Peyer's patch (tissue), 4 donors: ENCODE measurements around the gene SLC7A9. TPM values are rescaled to one million over a fixed set of nuclear protein-coding genes. Genes with fewer than 3 reads are reported as not detected.

ENCODE experiments used
- DNase-seq, 3 donors: peaks; one replicate each; pipeline ENCODE4 v3.0.0-alpha.2; 2017 to 2019
- H3K27ac ChIP-seq, 4 donors: fragments of 200-600 bp; sonication (generic); one replicate each; pipeline ENCODE4 v1.5.1; 2016 to 2019
- H3K27me3 ChIP-seq, 2 donors: fragments of 200-600 bp; sonication (generic); one replicate each; pipeline ENCODE4 v1.5.1; 2019
- H3K36me3 ChIP-seq, 3 donors: fragments of 200-600 bp; sonication (generic); one replicate each; pipeline ENCODE4 v1.5.1; 2016 to 2019
- H3K4me1 ChIP-seq, 4 donors: fragments of 200-600 bp; sonication (generic); one replicate each; pipeline ENCODE4 v1.5.1; 2016 to 2019
- H3K4me3 ChIP-seq, 4 donors: fragments of 200-600 bp; sonication (generic); 1 replicate in 3 of 4; 2 replicates in 1 of 4; pipeline ENCODE4 v1.5.1; 2016 to 2019; ENCODE audit warnings: mild to moderate bottlenecking in 1 of 4
- H3K9me3 ChIP-seq, 4 donors: fragments of 200-600 bp; sonication (generic); one replicate each; pipeline ENCODE4 v1.5.1; 2016 to 2019; ENCODE audit warnings: mild to moderate bottlenecking in 1 of 4
- POLR2A ChIP-seq, 2 donors: fragments of 450-650 bp; IDR thresholded peaks; one replicate each; pipeline ENCODE4 v1.5.1; 2017; ENCODE audit warnings: antibody characterized with exemption in 2 of 2, mild to moderate bottlenecking in 2 of 2, moderate library complexity in 2 of 2
- total RNA-seq, 4 donors: library from RNA; depleted of rRNA; stranded (reverse); fragments of >200 nt; gene quantifications; one replicate each; pipeline ENCODE4 v1.1.0, GENCODE V29; 2016
- TF ChIP-seq, protein P1 (sequence below), 6 experiments: fragments of 450-650 bp in 4 of 6; fragments of 200-600 bp in 2 of 6; sonication (generic) in 1 of 6; IDR thresholded peaks; one replicate each; pipeline ENCODE4 v1.5.1; 2017 to 2019; ENCODE audit warnings: antibody characterized with exemption in 6 of 6, mild to moderate bottlenecking in 3 of 6, moderate library complexity in 1 of 6

The SLC7A9 gene
- total RNA-seq, 4 donors from 2014 or later, result 22.3 to 1,183 (median 609) TPM

DNA sequence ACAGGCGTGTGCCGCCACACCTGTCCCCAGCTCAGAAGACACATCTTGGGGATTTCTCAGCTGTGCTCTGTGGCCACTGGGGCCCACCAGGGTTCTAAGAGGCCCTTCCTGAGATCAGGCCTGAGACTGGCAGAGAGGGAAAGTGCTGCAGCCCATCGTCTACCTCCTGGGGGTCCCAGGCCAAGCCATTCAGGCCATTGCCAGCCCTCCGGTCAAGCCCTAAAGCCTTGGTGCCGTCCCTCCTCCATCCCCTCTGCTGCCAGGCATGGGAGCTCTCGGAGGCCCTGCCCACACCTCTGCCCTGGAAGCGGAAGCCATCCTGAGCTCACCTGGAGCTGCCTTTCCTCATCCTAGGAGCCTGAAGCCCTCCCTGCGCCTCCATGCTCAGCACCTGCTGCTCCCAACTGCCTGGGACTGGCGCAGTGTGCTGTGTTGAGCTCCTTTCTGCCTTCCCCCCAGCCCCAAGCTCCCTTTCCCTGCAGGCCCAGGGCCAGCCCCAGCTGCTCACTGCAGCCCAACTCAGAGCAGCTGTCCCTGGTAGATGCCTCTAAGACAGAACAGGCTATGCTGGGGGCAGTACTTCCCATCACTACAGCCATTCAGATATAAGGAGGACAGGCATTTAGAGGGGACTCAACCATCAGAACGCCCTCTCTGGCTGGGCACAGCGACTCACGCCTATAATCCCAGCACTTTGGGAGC, 2.9 kb downstream of the SLC7A9 start:
- Histone ChIP-seq H3K4me3 (peak overlapping the region in 3 of 4 donors; percentile 2 to 54 (median 47)), H3K36me3 (peaks cover 0 to 36% (median 0%) of the 10 kb centered on the region in 3 donors), H3K27me3 (no peaks in the 10 kb centered on the region), H3K27ac (no peak overlapping the region), H3K9me3 (no peaks in the 10 kb centered on the region), H3K4me1 (peaks cover 0 to 14% (median 0%) of the 10 kb centered on the region in 4 donors)
- TF ChIP-seq POLR2A (IDR thresholded peaks at IDR 0.05), result no peak
- TF ChIP-seq, protein P1, sequence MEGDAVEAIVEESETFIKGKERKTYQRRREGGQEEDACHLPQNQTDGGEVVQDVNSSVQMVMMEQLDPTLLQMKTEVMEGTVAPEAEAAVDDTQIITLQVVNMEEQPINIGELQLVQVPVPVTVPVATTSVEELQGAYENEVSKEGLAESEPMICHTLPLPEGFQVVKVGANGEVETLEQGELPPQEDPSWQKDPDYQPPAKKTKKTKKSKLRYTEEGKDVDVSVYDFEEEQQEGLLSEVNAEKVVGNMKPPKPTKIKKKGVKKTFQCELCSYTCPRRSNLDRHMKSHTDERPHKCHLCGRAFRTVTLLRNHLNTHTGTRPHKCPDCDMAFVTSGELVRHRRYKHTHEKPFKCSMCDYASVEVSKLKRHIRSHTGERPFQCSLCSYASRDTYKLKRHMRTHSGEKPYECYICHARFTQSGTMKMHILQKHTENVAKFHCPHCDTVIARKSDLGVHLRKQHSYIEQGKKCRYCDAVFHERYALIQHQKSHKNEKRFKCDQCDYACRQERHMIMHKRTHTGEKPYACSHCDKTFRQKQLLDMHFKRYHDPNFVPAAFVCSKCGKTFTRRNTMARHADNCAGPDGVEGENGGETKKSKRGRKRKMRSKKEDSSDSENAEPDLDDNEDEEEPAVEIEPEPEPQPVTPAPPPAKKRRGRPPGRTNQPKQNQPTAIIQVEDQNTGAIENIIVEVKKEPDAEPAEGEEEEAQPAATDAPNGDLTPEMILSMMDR (IDR thresholded peaks at IDR 0.05), result no peak
- DNase-seq, result peak in 1 of 3 donors; percentile 47

DNA sequence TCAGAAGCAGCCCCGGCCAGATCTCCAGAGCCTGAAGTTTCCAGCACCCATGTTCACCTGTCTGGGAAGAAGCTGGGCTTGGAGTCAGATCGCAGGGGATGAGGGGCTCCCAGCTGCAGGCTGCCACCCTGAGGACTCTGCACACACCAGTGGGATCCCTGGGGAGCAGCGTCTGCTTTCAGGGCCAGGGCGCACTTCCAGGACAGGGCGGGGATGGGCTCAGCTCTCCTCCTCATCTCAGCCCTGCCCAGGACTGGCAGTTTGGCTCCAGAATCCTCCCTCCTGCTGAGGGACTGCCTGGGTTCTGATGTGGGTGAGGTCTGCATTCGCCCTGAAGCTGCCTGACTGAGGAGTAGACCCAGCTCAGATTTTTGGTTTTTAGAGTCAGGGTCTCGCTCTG, 3.5 kb downstream of the SLC7A9 start:
- peaks cover 0 to 36% (median 0%) of the 10 kb centered on the region in 3 donors for H3K36me3 ChIP-seq
- H3K4me3 ChIP-seq, result peak overlapping the region in 2 of 4 donors; percentile 47 to 54
- peak in 1 of 3 donors; percentile 36 for DNase-seq
- no peaks in the 10 kb centered on the region for H3K9me3 ChIP-seq
- no peak for TF ChIP-seq POLR2A (IDR thresholded peaks at IDR 0.05)
- TF ChIP-seq, protein P1 (IDR thresholded peaks at IDR 0.05), result no peak
- no peaks in the 10 kb centered on the region for H3K27me3 ChIP-seq
- H3K4me1 ChIP-seq, result peaks cover 0 to 10% (median 0%) of the 10 kb centered on the region in 4 donors
- no peak overlapping the region for H3K27ac ChIP-seq

DNA sequence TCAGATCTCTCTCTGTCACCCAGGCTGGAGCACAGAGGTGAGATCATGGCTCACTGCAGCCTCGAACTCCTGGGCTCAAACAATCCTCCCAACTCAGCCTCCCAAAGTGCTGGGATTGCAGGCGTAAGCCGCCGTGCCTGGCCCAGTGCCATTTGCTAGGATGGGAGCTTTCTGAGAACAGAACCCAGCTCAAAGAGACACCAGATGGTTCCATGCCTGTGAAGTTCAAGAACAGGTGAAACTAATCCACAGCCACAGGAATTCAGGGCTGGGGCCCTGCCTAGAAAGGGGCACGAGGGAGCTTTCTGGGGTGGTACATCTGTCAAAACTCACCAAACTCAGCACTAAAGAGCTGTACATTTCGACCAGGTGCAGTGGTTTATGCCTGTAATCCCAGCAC, 4.2 kb downstream of the SLC7A9 start:
- no peaks in the 10 kb centered on the region for H3K9me3 ChIP-seq
- TF ChIP-seq, protein P1 (IDR thresholded peaks at IDR 0.05), result no peak
- no peak for TF ChIP-seq POLR2A (IDR thresholded peaks at IDR 0.05)

DNA sequence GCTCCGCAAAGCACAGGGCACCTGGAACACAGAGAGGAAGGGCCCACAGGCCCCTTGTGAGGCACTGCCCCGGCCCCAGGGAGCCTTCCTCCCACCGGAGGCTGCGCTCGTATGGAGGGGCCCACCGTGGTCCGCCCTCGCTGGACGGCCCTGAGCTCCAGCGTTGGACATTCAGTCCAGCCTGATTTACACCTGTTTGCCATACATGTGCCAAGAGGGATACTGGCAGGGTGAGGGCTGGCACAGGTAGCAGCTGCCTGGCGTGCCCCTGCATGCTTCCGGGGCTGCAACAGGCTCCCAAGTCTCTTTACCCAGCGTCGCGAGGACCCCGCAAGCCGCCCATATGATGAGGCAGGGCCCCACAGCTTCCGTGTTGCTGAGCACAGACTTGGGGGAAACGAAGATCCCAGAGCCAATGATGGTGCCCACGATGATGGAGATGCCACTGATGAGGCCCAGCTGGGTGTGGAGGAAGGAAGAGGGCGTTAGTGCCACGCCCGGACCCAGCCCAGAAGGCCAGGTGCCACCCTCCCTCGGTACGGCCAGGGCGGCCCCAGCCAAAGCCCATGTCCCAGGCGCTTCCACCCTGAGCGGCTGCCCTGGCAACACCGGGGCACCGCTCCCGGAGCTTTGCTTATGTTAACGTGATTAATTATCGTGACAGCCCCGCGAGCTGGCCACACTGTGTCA, 5.1 kb downstream of the SLC7A9 start:
- peaks cover 0 to 52% (median 0%) of the 10 kb centered on the region in 3 donors for H3K36me3 ChIP-seq

More for the DNA sequence above, 4.2 kb downstream of the SLC7A9 start:
- DNase-seq, result peak in 1 of 3 donors; percentile 9
- Histone ChIP-seq H3K4me1 (peaks cover 0 to 3% (median 0%) of the 10 kb centered on the region in 4 donors), H3K27me3 (no peaks in the 10 kb centered on the region), H3K36me3 (peaks cover 0 to 43% (median 0%) of the 10 kb centered on the region in 3 donors), H3K4me3 (peak overlapping the region in 1 of 4 donors; percentile 54), H3K27ac (no peak overlapping the region)

DNA sequence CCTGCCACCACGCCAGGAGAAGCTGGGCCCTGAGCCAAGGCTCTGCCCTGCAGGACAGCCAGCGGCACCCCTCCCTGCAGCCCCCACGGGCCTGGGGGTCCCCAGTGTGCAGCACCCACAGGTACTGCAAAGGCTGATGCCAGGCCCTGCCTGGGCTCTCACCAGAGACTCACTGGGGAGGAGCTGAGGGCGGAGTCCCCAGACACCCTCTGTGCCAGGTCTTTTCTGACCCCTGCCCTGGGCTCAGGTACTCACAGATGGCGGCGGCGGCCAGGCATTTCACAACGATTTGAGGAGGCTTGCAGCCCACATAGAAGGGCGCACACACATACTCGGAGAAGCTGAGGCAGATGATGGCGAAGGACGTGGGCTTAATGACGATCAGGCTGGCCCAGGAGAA, 5.7 kb downstream of the SLC7A9 start:
- no peaks in the 10 kb centered on the region for H3K27me3 ChIP-seq
- no peaks in the 10 kb centered on the region for H3K4me1 ChIP-seq
- TF ChIP-seq, protein P1 (IDR thresholded peaks at IDR 0.05), result no peak
- TF ChIP-seq POLR2A (IDR thresholded peaks at IDR 0.05), result no peak
- no peak for DNase-seq
- no peak overlapping the region for H3K27ac ChIP-seq
- H3K4me3 ChIP-seq, result no peak overlapping the region
- H3K9me3 ChIP-seq, result no peaks in the 10 kb centered on the region
- peaks cover 0 to 57% (median 0%) of the 10 kb centered on the region in 3 donors for H3K36me3 ChIP-seq

More for the DNA sequence above, 5.1 kb downstream of the SLC7A9 start:
- TF ChIP-seq, protein P1 (IDR thresholded peaks at IDR 0.05), result no peak
- no peak for TF ChIP-seq POLR2A (IDR thresholded peaks at IDR 0.05)
- DNase-seq, result peak in 1 of 3 donors; percentile 44
- H3K4me1 ChIP-seq, result no peaks in the 10 kb centered on the region
- no peaks in the 10 kb centered on the region for H3K9me3 ChIP-seq
- H3K4me3 ChIP-seq, result peak overlapping the region in 1 of 4 donors; percentile 54
- no peaks in the 10 kb centered on the region for H3K27me3 ChIP-seq
- H3K27ac ChIP-seq, result no peak overlapping the region
